AG20443 (cell line): Measurements from ENCODE around the gene PLCB4.
"Not testable (repeated sequence)": the region's sequence is repeated elsewhere in the genome, so short reads cannot be mapped to it uniquely, and the experiment has no call there.

ENCODE experiments used
- DNase-seq: peaks from one replicate; pipeline ENCODE4 v3.0.0; 2012; ENCODE audit warnings: low spot score, mixed read lengths

The PLCB4 gene

GRCh38 chr20:9142809-9143208 lies 73.9 kb downstream of the PLCB4 start:
- no peak for DNase-seq

DNA sequence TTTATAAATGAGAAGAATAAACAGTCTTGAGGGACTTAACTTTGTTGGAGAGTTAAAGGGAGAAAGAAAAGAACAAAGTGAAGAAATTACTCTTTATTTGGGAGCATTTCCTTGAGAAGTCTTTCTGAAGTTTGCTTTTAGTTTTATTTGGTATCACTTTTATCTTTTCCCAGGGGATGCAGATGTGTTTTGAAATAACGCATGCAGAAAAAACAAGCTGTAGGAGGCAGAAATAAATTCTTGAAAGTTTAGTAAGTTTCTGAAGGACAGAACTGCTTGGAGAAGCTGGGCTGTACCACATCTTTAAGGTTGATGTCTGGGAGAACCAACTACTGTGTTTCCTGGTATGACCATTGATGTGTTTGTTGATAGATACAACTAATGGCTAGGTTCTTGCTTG lies 75.0 kb downstream of the PLCB4 start:
- no peak for DNase-seq

DNA sequence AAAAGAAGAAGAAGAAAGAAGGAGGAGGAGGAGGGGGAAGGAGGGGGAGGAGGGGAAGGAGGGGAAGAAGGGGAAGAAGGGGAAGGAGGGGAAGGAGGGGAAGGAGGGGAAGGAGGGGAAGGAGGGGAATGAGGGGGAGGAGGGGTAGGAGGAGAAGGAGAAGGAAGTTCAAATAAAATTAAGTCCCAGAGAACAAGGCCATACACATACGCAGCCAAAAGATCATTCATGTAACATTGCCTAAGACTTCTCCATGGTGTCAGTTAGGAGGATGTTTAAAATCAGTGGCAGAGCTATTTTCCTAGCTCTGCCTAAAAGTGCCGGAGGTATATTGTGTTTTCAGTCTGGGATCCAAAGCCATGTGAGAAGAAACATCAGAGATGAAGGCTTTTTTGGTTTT lies 75.8 kb downstream of the PLCB4 start:
- DNase-seq, result no peak

GRCh38 chr20:9145142-9145541 lies 76.3 kb downstream of the PLCB4 start:
- no peak for DNase-seq

DNA sequence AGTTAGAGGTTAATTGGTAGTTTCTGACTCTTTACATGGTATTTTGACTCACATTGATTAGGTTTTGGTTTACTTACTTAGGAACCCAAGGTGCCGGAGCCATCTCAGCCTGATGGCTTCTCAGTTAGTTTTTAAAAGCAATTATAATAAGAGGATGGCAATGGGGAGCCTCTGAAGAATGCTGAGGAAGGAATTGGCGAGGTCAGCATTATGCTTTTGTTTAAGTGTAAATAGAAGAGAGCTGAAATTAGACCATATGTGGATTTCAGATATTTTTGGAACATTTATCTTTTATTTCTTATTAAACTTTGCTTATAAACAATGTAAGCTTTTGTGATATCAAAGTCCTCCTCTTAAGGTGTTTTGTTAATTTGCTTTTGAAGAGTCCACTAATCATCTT lies 77.8 kb downstream of the PLCB4 start:
- DNase-seq, result no peak

GRCh38 chr20:9147547-9148024 lies 78.7 kb downstream of the PLCB4 start:
- DNase-seq, result peak; percentile 32

DNA sequence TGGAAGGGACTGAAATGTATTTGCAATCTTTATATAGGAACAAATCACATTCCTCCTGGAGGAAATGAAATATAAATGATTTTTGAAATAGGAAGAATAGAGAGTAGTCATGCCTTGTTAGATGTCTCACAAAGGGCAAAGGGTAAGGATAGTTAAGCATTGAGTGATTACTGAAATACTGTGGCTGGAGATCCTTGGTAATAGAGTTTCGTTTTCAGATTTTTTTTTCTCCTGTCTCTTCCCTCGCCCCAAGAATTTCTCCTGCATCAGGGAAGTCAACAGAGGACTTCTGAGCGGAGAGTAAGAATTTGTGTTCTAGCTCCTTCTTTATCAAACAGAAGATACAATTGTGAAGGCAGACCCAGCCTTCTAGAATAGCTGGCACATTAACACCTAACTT lies 79.4 kb downstream of the PLCB4 start:
- DNase-seq, result no peak

DNA sequence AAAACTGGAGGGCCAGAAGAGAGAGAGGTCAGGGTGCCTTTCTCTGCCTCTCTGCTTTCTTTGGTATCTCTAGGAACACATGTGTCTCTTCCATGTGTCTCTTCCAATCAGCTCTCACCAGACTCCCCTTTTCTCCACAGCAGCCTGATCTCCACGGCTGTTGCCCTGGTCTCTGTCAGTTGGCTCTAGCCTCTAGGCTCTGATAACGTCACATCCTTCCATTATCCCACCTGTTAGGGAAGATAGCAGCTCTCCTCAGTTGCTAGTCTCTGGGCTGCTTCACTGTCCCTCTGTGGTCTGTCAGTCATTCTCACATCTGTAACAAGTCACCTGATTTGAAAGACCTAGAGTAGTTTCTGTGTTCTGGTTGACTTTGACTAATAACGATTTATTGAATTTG lies 80.2 kb downstream of the PLCB4 start:
- no peak for DNase-seq

GRCh38 chr20:9149796-9150195 lies 80.9 kb downstream of the PLCB4 start:
- no peak for DNase-seq

DNA sequence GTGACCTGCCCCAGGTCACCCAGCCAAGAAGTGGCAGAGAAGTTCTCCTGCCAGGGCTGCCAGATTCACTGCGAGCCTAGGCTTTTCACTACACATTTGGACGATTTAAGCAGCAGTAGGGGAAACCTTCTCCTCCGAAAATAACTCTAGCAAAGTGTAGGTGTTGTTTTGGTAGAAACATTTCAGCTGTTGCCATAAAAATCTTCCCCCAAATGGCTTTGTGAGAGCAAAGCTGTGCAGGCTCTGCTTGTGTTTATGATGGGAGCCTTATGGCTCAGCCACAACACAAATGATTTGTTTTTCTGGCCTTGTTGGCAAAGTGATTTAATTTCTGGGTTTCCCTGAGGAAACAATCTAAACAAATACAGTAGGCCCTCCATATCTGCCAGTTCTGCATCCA lies 81.8 kb downstream of the PLCB4 start:
- DNase-seq, result no peak

DNA sequence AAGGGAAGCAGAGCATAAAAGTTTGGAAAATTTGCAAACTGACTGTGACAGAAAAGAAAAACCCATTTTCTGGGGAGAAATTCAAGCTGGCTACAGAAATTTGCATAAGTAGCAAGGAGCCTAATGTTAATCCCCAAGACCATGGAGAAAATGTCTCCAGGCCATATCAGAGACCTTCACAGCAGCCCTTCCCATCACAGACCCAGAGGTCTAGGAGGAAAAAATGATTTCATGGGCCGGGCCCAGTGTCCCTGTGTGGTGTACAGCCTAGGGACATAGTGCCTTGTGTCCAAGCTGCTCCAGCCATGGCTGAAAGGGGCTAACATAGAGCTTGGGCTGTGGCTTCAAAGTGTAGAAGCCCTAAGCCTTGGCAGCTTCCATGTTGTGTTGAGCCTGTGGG lies 83.3 kb downstream of the PLCB4 start:
- DNase-seq, result not testable (repeated sequence)

DNA sequence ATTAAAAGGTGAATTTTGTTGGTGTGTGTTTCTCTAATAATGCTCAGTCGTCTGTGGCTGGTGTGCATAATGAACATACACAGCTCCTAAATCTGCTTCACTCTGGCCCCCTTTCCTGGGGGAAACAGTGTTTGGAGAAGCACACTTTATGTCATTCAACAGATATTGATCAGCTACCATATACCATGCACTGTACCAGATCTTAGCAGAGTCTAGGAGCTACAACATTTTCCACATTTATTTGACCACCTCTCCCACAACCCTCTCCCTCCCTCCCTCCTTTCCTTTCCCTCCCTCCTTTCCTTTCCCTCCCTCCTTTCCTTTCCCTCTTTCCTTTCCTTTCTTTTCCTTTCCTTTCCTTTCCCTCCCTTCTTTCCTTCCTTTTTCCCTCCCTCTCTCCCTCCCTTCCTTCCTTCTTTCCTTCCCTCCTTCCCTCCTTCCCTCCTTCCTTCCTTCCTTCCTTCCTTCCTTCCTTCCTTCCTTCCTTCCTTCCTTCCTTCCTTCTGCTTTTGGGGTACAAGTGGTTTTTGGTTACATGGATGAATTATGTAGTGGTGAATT lies 85.7 kb downstream of the PLCB4 start:
- DNase-seq, result no peak

DNA sequence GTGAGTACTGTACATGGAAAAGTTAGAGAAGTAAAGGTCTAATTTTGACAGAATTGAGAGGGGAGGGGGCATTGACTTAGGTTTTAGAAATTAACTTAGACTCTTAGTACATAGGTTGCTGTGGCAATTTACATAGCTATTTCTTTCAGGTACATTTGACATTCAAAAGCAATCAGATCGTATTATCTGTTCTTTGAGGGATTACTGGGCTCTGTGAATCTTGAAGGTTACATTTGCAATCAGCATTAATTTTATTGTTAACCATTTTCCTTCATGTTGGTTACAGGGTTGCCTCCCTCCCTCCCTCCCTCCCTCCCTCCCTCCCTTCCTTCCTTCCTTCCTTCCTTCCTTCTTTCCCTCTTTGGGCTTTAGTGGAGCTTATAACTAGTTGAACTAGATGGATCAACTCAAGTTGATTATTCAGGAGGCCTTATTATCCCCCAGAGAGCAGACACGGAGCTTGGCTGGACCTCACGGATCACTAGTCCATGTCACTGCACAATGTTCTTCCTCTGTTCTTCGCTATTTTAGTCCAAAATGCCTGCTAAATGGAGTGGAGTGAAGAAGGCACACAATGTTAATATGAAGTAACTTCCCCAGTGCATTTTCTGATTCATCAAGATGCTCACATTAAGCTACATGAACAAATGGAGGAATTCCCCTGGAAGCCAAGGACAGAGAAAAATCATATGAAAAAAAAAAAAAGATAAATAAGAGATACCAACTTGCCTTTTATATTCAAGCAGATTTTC lies 87.8 kb downstream of the PLCB4 start:
- no peak for DNase-seq

DNA sequence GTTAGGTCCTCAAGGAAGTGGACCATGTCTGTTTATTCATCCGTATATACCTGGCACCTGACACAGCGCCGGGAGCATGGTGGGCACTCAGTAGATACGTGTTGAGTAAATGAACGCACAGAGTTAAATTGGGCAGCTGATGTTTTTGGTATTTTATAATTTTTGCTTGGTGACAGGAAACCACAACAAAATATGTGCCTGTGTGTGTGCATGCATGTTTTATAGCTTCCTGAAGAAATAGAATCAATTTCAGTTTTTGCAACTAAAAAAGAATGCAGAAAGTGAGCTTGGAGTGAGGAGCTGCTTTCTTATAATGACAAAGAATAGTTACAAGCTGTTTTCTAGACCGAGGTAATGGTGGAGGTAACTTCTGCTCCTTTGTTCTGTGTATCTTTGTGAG lies 91.4 kb downstream of the PLCB4 start:
- peak; percentile 17 for DNase-seq

- DNase-seq, result peak; percentile 13
Observed at GRCh38 chr20:9160757-9161156, 91.9 kb downstream of the PLCB4 start.

- no peak for DNase-seq
Observed at GRCh38 chr20:9161311-9161710, 92.4 kb downstream of the PLCB4 start.

GRCh38 chr20:9163251-9163650 lies 94.4 kb downstream of the PLCB4 start:
- no peak for DNase-seq

GRCh38 chr20:9163995-9164394 lies 95.1 kb downstream of the PLCB4 start:
- no peak for DNase-seq

GRCh38 chr20:9165261-9165660 lies 96.4 kb downstream of the PLCB4 start:
- DNase-seq, result no peak

- DNase-seq, result no peak
Observed at GRCh38 chr20:9166153-9166780, 97.4 kb downstream of the PLCB4 start.

- no peak for DNase-seq
Observed at GRCh38 chr20:9169409-9169808, 100.5 kb downstream of the PLCB4 start.

DNA sequence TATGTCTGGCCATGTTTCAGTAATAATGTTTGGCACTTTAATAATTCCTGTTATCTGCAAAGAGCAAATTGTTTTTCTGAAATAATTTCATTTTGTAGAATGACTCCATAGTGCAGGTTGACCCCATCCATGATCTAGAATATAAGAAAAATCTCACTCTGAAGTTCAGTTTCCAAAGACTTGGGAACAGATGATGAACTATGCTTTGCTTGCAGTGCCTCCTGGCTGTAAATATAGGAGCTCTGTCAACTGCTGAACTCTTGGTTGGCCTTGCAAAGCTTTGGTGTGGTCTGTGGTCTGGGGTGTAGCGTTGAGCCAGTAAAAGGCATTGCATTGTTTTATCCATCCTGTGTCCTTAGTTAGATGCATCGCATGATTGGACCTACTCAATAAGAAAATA lies 104.0 kb downstream of the PLCB4 start:
- DNase-seq, result peak; percentile 22

DNA sequence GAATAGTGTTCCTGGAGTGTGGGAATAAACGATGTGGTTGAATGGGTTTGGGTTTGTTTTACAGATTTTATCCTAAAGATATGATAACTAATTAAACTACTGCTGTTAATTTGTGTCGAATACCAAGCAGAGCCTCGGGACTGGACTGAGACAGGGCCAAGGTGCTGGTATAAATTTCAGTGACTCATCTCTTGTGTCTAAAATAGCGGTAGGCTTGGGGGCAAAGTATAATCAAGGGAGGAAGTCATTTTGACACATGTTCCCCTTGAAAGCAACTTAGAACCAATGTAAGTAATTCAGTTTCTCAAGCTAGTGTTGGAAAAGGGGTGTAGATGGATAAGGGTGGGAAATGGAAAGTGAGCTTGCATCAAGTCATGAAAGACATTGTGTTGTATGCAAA lies 108.4 kb downstream of the PLCB4 start:
- DNase-seq, result no peak
